Transverse colon (tissue), 4 donors: ENCODE data around the gene TAMALIN.

Experiments used
- CTCF ChIP-seq, 5 experiments: fragments of 200-600 bp in 3 of 5; fragments of 450-650 bp in 2 of 5; sonication (generic) in 3 of 5; IDR thresholded peaks; 1 replicate in 2 of 5; 2 replicates in 3 of 5; pipeline ENCODE4 v1.5.1; 2016 to 2017; ENCODE audit warnings: antibody characterized with exemption in 5 of 5, inconsistent platforms in 3 of 5, mild to moderate bottlenecking in 2 of 5, moderate library complexity in 1 of 5
- EP300 ChIP-seq: sonication (generic); formaldehyde crosslinking; IDR thresholded peaks from one replicate; pipeline ENCODE4 v1.6.1; 2017; ENCODE audit warnings: antibody characterized with exemption, low read depth
- POLR2AphosphoS5 ChIP-seq, 3 donors: sonication (generic); formaldehyde crosslinking; IDR thresholded peaks; one replicate each; pipeline ENCODE4 v1.6.1; 2016; ENCODE audit warnings: antibody characterized with exemption in 3 of 3

- no peak for TF ChIP-seq CTCF (IDR thresholded peaks at IDR 0.05)
- TF ChIP-seq EP300 = no peak
- no peak for TF ChIP-seq POLR2AphosphoS5 (IDR thresholded peaks at IDR 0.05)
Measured at GRCh38 chr12:52014567-52015530, 8.1 kb downstream of the TAMALIN start.
